ENCODE measurements around the gene COP1. TPM values are rescaled to one million over a fixed set of nuclear protein-coding genes. Genes with fewer than 3 reads are reported as not detected.
A peak's percentile ranks its signal among the peaks of the same experiment; 100 is the strongest.
"Not testable (repeated sequence)": the region's sequence is repeated elsewhere in the genome, so short reads cannot be mapped to it uniquely, and the experiment has no call there.

Gene COP1
- polyA plus RNA-seq (ENCODE audit: insufficient read length in 10 of 10): 10 to 100 TPM; 30.8 to 48.9 (median 38.1) TPM
- long read RNA-seq, donor 1, partial matches to known transcripts: 6 of 11 reads
- long read RNA-seq, donor 1, other reads (novel, unspliced or antisense): 0 of 11 reads
- long read RNA-seq, donor 2, partial matches to known transcripts: 0 of 5 reads
- long read RNA-seq, donor 2, other reads (novel, unspliced or antisense): 0 of 5 reads
- long read RNA-seq, donor 3: 0 reads
- long read RNA-seq, donor 4, transcript COP1-208 (2 exons, 450 nt): major isoform, 5 of 14 reads
- long read RNA-seq, donor 4, partial matches to known transcripts: 8 of 14 reads
- long read RNA-seq, donor 4, other reads (novel, unspliced or antisense): 0 of 14 reads
- long read RNA-seq, donor 5, partial matches to known transcripts: 0 of 6 reads
- long read RNA-seq, donor 5, other reads (novel, unspliced or antisense): 0 of 6 reads
- long read RNA-seq, donor 6, transcript COP1-208 (2 exons, 450 nt): major isoform, 7 of 15 reads
- long read RNA-seq, donor 6, partial matches to known transcripts: 7 of 15 reads
- long read RNA-seq, donor 6, other reads (novel, unspliced or antisense): 0 of 15 reads
- long read RNA-seq, donor 7, partial matches to known transcripts: 0 of 6 reads
- long read RNA-seq, donor 7, other reads (novel, unspliced or antisense): 0 of 6 reads
- long read RNA-seq, donor 8, partial matches to known transcripts: 0 of 3 reads
- long read RNA-seq, donor 8, other reads (novel, unspliced or antisense): 0 of 3 reads
- long read RNA-seq, donor 9, partial matches to known transcripts: 0 of 1 reads
- long read RNA-seq, donor 9, other reads (novel, unspliced or antisense): 0 of 1 reads

DNA sequence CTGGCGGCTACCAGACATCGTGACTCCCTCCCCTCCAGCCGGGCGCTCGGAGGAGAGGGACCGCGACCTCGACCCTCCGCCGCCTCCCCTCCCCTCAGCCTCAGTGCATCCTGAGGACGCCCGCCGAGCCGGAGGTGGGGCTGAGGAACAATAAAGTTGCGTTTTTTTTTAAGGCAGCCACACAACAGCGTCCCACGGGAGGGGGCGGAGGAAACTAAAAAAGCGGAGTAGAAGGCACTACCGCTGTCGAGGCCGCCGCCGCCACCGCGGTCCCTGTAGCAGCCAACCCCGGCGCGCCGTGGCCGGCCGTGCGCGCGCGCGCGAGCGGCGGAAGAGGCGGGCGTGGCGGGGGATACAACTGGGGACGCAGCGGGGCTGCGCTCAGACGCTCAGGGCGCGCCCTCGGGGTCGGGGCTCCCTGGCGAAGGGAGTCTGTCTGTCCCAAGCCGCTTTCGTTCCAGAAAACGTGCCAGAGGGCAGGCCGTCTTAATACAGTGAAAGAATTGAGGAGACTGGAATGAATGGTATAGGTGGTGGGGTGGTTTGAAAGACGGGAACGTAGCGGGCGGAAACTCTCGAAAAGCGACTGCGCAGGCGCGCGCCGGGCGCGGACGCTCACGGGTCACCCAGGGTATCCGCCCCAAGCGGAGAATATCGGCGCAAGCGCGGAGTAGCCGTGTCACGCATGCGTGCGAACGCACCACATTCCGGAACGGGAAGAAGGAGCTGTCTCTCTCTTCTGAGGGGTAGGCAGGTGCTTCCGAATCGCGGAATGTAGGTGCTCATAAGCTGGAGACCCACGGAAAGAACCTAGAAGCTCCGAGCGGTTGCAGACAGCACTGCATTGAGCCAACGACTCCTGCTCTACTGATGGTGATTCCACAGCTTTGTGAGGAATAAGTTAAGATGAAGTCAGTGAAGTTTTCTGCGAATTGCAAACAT is at the start of gene COP1:
COP1 (minus strand) TSS at position 326 of the 942 bp plus-strand sequence; CDS start at position 18, 308 bp downstream.
- DNase-seq: peak; percentile 96 to 100 (median 99)

DNA sequence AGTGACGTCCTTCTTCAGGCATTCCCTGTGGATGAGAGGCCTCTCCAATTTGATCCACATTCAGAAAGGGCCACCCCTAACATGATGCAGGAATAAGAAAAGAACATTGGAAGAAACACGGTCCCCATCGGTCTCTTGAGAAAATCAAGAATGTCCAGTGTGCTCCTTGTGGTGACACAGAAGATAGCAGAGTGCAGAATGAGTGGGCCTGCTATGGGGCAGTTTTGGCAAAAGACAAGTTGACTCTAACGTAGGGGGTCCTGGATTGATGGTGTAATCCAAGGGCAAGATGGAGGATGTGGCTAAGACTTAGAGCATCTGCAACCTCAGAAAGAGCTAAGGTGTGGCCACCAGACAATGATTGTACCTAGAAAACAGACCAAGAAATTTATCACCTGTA is 45.1 kb upstream of the COP1 start:
- no peak for DNase-seq

DNA sequence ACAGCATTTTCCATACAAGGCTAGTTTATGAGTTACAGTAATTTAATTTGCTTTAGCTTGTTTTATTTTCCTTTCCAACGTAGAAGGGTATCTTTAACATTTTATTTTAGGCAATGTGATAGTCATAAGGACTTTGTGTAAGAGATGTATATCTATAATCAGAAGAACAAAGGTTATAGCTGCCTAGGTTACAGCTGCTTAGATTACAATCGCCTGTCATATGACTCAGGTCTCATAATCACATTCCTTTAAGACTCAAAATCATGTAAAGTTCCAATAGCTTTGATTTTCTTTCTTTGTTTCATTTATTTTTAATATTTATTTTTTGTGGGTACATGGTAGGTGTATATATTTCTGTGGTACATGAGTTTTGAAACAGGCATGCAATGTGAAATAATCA is 37.8 kb upstream of the COP1 start:
- DNase-seq: no peak

DNA sequence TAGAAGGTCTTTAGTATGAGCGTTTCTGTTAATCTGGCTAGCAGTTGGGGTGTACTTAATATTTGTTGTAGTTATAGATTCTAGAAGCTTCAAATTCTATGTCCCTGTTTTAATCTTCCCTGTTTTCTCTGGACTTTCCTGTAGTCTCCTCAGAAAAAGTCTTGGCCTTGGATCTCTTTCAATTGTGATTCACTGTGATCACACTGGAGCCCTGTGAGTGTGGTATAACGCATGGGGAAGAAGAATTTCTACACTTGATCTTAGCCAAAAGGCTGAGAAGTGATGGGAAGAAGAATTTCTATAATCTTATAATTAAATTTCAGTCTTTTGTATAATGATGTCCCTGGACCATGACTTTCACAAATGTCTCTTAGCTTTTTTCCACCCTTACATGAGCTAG is 36.7 kb upstream of the COP1 start:
- DNase-seq: no peak

DNA sequence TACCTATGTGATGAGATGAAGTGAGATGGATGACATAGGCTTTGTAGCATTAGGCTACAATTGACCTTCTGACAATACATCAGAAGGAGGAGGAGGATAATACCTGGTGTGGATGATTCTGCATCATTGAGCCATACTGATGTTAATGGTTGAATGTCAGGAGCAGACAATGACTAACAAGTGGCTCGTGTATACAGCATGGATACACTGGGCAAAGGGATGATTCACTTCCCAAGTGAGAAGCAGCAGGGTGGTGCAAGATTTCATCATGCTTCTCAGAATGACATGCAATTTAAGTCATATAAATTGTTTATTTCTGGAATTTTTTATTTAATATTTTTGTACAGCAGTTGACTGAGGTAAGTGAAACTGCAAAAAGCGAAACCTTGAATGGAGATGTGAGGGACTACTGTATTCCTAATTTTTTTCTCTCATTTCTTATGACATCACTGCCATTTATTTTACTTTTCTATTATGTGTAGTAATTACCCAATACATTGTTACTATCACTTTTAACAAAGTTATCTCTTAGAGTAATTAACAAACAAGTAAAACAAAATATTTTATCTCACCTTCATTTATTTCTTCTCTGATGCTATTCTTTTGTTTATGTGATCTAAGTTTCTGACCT is 34.4 kb upstream of the COP1 start:
- peak in 1 of 3 donors; percentile 65 for DNase-seq

DNA sequence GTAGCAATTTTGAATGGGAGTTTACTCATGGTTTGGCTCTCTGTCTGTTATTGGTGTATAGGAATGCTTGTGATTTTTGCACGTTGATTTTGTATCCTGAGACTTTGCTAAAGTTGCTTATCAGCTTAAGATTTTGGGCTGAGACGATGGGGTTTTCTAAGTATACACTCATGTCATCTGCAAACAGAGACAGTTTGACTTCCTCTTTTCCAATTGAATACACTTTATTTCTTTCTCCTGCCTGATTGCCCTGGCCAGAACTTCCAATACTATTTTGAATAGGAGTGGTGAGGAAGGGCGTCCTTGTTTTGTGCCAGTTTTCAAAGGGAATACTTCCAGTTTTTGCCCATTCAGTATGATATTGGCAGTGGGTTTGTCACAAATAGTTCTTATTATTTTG is 26.6 kb upstream of the COP1 start:
- DNase-seq: not testable (repeated sequence)

DNA sequence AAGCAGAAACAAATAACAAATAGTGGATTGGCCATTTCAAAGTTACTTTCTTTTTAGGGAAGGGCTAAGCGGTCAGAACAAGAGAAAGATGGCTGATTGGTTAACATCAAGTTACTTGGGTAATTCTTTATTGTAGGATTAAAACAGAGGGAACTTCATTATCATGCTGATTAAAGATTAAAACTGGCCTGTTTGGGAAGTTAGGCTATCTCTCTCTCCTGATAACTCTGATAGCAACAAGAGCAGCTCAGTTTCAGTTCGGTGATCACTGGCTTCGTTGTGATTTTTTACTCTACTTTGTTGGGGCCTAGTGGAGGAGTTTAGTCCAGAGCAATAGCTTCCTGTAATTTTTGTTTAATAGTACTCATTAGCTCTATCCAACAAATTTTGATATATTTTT is 20.5 kb upstream of the COP1 start:
- no peak for DNase-seq

DNA sequence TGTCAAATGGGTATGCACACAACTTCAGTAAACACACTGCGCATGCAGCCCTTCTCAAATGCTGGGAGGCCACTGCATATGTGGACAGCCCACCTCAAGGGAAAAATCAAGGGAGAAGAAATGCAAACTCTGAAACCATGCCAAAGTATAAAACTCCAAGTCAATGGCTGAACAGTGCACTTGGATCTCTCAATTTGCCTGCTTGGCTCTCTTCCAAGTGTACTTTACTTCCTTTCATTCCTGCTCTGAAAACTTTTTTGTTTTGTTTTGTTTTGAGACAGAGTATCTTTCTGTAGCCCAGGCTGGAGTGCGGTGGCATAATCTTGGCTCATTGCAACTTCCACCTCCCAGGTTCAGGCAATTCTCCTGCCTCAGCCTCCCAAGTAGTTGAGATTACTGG is 18.8 kb upstream of the COP1 start:
- DNase-seq: peak in 1 of 3 donors; percentile 29

DNA sequence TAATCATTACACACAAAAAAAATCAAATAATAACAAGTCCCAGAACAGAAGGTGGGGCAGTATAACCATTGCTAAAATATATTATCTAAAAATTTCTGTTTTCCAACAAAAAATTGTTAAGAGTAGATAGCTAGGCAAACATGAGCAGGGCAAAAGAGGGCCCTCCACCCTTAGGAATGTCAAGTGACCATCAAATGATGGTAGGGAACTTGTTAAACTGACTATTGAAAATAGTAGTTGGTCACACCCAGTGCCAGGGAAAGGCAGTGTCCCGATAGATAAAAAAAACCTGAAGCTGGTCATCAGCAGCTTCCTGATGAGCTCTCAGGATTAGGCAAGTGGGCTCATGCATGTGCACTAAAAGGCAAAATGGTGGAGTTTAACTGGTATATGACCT is 18.4 kb upstream of the COP1 start:
- DNase-seq: no peak

DNA sequence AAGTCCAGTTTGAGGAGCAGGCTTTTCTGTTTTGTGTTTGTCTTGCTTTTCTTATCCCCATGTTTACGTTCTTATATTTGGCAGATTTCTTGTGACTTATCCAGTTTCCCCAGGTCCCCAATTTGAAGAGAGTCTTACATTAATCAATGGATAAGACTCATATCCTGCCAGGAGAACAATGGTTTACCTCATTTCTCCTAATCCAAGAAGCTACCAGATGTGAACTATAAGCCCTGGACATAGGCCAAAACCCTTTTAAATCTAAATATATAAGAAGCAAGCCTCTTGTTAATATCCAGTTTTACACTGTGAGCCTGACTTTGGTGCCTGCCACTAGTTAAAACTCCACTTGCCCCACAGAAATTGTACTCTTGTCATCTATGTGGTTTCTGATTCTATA is 15.1 kb upstream of the COP1 start:
- peak in 1 of 3 donors; percentile 11 for DNase-seq

DNA sequence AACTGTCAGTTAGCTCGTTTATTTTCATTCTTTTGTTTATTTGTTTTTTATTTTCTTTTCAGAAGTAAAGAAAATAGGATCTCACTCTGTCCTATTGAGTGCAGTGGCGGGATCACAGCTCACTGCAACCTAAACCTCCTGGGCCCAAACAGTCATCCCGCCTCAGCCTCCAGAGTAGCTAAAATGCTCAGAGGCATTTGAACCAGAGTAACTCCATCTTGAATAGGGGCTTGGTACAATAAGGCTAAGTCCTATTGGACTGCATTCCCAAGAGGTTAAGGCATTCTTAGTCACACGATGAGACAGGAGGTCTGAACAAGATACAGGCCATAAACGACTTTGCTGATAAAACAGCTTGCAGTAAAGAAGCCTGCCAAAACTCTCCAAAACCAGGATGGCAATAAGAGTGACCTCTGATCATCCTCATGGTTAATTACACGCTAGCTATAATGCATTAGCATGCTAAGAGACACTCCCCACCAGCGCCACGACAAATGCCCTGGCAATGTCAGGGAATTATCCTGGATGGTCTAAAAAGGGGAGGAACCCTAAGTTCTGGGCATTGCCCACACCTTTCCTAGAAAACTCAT is 13.1 kb upstream of the COP1 start:
- DNase-seq: no peak

DNA sequence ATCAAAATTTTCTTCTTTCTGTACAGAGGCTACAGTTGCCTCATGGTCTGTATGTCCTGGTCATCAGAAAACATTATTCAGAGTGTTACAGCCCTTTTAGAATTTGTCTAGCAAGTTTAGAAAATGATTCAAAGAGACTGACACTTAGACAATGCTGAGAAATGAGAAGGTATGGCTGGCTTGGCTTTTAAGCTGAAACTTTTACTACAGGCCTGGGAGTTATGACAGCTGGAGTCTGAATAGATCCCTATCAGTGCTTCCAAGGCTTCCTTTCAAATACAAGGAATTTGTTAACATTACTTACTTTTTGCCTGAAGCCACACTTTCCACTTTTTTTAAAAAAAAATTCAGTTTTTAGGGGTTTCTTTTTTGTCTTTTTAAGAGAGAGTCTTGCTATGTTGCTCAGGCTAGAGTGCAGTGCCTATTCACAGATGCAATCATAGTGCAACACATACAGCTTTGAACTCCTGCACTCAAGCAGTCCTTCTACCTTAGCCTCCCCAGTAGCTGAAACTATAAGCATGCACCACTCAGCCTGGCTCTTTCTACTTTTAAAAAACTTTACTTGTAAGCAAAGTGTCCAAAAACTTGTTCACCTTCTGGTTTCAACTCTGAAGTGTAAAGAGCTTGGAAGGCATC is 10.5 kb upstream of the COP1 start:
- no peak for DNase-seq

DNA sequence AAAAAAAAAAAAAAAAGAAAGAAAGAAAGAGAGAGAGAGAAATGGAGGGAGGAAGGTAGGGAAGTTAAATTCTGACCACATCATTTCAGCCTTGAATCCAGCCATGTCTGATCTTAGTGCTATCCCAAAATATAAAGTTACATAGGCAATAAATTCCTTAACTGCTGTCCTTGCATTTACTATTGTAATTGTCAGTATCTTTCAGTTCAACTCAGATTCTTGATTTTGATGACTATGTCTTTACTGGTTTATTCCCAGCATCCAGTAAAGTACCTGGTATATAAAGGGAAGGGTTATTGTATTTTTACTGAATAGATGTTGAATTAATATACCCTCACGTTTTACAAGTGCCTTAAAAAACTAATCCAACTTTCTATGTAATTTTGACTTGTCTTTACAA is 8.9 kb upstream of the COP1 start:
- DNase-seq: no peak

DNA sequence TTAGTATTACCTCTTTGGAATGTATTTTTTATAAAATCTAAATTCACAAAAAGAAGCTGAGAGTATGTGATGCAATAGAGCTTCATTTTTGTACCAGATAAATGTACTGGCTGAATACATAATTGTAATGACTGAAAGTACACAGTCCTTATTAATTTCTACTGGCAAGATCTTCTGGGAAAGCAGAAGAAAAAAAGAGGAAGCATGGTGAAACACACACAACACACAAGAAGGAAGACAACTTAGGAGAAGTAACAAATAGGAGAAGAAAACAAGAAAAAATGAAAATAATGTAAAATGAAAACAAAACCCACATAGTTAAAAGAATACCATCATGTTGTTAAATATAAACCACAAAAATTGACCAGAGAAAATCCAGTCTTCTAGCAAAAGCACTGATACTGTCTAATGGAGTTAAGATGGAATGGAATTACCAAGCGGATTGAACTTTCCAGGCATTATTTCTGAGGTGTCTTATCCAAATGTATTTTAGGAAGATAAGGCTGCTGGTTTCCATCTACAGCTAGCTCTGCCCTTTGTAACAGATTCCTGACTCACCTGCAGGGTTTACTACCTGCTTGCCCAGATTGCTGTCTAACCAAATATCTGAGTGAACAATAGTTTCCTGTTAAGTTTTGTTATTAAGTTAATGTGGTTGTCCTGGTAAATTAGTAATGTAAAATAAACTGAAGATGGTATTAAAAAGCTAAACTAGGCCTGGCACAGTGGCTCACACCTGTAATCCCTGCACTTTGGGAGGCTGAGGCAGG is 4.5 kb upstream of the COP1 start:
- no peak for DNase-seq

DNA sequence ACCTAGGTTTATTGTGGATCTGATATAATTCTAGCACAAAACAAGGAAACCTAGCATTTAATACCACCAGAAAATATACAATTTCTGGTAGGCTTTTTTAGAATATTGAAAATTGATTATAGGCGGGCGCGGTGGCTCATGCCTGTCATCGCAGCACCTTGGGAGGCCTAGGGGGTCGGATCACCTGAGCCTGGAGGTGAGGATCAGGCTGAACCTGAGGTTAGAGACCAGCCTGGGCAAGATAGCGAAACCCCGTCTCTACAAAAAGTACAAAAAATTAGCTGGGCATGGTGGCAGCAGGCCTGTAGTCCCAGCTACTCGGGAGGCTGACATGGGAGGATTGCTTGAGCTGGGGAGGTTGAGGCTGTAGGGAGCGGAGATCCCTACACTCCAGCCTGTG is 948 bp upstream of the COP1 start:
- no peak for DNase-seq

DNA sequence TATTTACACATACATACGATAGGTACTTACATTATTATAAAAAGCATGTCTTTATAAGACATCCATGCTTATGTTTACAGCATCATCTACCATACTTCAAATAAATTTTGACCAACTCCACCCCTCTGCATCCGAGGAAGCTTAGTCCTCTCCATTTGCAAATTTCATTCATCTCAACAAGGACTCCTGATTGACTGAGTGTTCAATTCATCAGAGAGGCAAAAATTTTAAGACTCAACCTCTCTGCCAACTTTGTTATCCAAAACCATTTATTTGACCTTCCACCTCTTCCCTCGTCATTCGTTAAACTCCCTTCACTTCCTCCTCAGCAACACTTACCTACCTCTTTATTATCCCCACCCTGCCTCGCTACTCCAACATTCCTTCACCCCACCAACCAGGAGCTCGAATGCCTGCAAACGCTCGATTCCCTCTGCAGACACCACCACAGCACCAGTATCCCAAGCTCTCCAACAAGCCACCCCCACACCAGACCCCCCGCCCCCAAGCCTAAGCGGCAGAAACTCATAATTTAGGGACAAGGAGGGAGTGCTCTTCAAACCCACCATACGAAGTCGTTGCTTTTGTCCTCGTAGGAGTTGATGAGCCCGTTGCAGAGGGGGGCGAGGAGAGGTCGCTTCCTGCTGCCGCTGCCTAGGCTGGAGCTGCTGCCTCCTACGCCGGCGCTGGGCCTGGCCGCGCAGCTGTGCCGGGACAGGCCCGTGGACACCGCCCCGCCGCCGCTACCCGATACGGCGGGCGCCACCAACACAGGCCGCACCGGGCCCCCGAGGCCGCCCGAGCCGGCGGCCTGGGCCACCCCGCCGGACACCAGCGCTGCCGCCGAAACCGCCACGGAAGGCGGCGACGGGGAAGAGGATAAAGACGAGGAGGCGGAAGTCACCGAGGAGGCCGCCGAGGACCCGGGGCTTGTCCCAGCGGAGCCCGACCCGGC is 803 bp downstream of the COP1 start:
- DNase-seq: peak; percentile 26 to 80 (median 53)

DNA sequence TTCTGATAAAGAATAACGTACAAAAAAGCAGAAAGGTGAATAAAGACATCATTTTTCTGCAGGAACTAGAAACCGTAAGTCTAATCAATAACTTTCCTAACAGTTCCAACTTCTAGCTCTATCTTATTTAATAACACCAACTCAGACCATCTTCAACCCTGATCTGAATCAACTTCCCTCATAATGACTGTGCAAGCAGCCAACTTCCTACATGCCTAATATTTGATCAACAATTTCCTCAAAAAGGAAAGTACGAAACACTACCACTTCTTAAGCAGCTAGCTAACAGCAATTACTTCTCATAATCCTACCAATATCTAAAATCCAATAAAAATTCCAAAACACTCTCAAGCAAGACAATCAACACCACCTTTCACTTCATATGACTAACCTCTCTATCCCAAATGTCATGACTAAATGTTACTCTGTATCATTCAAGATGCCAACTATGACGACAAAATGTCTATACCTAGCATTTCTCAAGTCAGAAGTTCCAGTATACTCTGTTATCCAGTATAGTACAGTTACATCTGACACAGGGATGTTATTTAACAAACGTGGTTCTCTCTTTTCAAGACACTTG is 1.7 kb downstream of the COP1 start:
- DNase-seq: peak in 2 of 3 donors; percentile 2 to 17

DNA sequence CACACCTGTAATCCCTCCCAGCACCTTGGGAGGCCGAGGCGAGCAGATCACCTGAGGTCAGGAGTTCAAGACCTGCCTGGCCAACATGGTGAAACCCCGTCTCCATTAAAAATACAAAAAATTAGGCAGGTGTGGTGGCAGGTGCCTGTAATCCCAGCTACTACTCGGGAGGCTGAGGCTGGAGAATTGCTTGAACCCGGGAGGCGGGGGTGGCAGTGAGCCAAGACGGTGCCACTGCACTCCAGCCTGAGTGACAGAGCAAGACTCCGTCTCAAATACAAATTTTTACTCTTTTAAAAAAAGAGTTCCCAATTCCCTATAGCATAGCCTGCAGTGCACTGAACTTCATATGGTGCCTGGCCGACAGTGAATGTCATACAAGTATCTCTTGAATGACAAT is 2.4 kb downstream of the COP1 start:
- not testable (repeated sequence) for DNase-seq
